Activated naive CD8-positive, alpha-beta T cell (primary cell): ENCODE results near the gene SRSF4.
"Not testable (repeated sequence)": the region's sequence is repeated elsewhere in the genome, so short reads cannot be mapped to it uniquely, and the experiment has no call there.

ENCODE experiments used
- H3K27ac Mint-ChIP-seq: one replicate; pipeline ENCODE4 v1.8.0; 2021; ENCODE audit warnings: mixed read lengths
- H3K27me3 Mint-ChIP-seq: one replicate; pipeline ENCODE4 v1.8.0; 2021; ENCODE audit warnings: mixed read lengths
- H3K36me3 Mint-ChIP-seq: one replicate; pipeline ENCODE4 v1.8.0; 2021; ENCODE audit warnings: mixed read lengths
- H3K4me1 Mint-ChIP-seq: one replicate; pipeline ENCODE4 v1.8.0; 2021; ENCODE audit warnings: low read depth, mixed read lengths
- H3K4me3 Mint-ChIP-seq: one replicate; pipeline ENCODE4 v1.8.0; 2021; ENCODE audit warnings: mild to moderate bottlenecking, mixed read lengths
- H3K9me3 Mint-ChIP-seq: one replicate; pipeline ENCODE4 v1.8.0; 2021; ENCODE audit warnings: low read depth, mixed read lengths

SRSF4 gene

DNA sequence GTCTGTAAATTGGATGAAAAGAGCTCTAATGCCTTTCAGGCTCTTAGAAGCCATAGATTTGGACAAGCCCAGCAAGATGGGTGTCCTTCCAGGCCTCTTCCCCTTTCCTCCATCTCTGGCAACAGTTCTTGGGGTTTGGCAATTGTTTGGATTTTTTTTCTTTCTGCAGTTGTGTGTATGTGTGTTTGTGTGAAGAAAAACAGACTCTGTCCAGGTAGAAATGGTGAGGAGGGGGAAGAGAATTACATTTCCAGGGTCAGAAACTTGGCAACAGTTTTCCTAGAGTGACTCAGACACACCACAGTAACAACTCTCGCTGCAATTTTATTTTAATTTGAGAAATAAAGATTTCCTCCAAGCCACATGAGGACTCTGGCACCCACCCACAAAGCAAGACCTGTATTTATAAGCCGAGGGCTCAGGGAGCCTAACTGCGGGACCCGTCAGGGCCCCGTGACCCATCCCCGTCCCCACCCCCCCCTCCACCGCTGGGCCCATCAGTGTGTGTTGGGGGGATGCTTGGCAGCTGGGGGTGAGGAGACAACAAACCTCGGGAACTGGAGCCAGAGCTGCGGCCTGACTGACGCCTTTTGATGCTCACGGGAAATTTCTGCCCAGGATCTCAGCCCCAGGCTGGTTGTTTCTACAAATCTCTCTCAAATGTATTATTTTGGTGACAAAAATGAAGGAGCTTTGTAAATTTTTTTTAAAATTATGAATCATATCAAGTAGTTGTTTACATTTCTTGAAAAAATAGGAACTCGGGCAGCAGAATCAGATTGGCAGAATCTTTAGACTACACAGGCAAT is 62.4 kb downstream of the SRSF4 start:
- H3K27ac Mint-ChIP-seq: no peak overlapping the region
- H3K36me3 Mint-ChIP-seq: peaks cover 9% of the 10 kb centered on the region

DNA sequence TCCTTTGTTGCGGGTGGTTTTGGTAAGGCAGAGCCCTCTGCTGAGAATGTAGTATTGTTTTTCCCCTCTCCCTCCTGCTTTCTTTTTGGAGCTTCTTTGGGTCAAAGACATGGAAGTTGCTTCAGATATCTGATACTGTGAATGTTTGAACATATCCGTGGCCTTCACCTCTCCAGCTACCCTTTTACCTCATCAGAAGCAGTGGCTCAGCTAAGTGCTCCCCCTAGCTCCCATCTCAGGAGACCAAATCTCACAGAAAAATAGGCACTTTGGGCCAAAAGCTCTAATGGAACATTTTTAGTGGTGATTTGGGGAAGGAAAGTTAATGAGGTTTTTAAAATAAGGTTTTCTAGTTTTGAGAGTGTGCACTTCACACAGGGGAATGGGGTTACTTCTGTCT is 64.3 kb downstream of the SRSF4 start:
- Mint-ChIP-seq H3K27ac (no peak overlapping the region), H3K4me1 (peaks cover 2% of the 10 kb centered on the region), H3K27me3 (no peaks in the 10 kb centered on the region), H3K4me3 (no peak overlapping the region), H3K9me3 (no peaks in the 10 kb centered on the region), H3K36me3 (peaks cover 9% of the 10 kb centered on the region)

More for the DNA sequence above, 62.4 kb downstream of the SRSF4 start:
- Mint-ChIP-seq H3K4me3 (no peak overlapping the region), H3K9me3 (no peaks in the 10 kb centered on the region), H3K27me3 (no peaks in the 10 kb centered on the region), H3K4me1 (no peaks in the 10 kb centered on the region)

DNA sequence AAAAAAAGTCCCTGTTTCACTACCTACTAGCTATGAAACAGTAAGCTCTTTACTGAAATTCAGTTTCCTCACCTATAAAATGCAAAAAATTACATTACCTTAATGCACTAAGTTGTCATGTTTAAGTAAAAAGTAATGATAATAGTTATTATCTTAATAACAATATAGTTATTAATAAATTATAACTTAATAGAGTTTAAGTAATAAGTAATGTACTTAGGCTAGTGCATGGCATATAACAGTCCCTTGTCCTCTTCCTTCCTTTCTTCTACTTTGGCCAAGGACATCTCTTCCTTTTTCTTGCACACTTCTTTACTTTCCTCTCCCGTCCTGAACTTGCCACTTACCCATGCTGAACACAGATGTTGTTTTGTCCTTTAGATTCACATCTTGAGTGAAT is 67.0 kb downstream of the SRSF4 start:
- peaks cover 12% of the 10 kb centered on the region for H3K36me3 Mint-ChIP-seq

DNA sequence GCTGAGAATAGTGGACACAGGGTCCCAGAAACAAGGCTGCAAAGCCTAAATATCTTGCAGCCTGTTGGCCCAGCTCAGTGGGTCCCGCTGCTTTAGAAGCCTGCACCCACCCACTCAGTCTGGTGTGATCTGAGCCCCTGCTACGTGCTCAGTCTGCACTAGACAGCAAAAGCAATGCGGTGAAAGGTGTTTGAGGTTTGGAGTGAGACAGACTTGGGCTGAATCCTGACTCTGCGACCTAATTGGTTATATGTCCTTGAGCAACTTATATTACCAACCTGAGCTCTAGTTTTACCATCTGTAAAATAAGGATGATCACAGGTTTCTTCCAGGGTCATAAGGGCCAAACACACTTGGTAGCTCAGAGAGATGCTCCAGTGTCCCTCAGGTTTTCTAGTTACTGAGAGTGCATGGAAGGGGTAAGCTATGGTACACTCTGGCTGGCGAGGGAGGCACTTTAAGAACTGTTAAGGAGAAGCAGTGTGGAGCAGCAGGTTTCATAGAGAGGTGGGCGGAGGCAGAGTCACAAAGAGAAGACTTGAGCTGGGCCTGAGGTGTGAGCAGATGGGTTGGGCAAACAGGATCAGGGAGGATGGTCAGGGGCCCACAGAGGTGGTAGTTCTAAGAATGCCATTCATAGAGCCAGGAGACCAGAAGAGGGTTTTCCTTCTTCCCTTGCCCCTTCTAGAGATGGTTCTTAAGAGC is 68.1 kb downstream of the SRSF4 start:
- Mint-ChIP-seq H3K4me3 (no peak overlapping the region), H3K27ac (no peak overlapping the region)

More for the DNA sequence above, 67.0 kb downstream of the SRSF4 start:
- Mint-ChIP-seq H3K27ac (no peak overlapping the region), H3K4me3 (no peak overlapping the region), H3K9me3 (no peaks in the 10 kb centered on the region), H3K4me1 (peaks cover 2% of the 10 kb centered on the region), H3K27me3 (no peaks in the 10 kb centered on the region)

DNA sequence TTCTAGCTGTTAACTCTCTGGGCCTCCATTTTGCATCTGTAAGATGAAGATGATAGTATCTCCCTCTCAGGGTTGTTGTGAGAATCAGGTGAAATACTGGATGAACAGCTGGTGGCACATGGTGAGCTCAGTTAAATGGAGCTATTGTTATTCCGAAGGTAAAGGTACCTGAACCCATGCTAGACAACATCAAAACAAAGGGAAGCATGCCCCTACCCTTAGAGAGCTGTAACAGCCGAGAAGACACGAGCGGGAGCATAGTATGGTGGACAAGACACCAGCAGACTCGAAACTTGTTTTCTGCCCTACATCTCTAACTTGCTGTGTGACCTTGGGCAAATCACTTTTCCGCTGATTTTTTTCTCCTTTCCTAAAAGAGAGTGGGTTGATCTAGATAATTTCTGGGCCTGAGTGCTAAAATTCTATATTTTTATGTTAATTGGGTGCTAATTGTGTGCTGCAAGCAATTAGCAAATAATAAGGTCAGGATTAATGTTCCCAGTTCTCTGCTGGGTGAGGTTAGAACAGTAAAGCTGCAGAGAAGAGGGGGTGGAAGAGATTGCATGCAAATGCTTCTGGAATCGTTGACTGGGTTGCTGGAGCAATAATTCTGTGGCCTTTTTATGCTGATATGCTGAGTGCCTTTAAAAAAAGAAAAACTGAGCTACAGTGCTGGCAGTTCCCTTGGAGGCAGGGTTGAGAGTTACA is 68.8 kb downstream of the SRSF4 start:
- Mint-ChIP-seq H3K9me3 (no peaks in the 10 kb centered on the region), H3K4me3 (no peak overlapping the region), H3K36me3 (peaks cover 10% of the 10 kb centered on the region), H3K27me3 (no peaks in the 10 kb centered on the region), H3K27ac (no peak overlapping the region), H3K4me1 (peaks cover 2% of the 10 kb centered on the region)

More for the DNA sequence above, 68.1 kb downstream of the SRSF4 start:
- peaks cover 10% of the 10 kb centered on the region for H3K36me3 Mint-ChIP-seq
- no peaks in the 10 kb centered on the region for H3K9me3 Mint-ChIP-seq
- H3K27me3 Mint-ChIP-seq: no peaks in the 10 kb centered on the region
- H3K4me1 Mint-ChIP-seq: peaks cover 2% of the 10 kb centered on the region

DNA sequence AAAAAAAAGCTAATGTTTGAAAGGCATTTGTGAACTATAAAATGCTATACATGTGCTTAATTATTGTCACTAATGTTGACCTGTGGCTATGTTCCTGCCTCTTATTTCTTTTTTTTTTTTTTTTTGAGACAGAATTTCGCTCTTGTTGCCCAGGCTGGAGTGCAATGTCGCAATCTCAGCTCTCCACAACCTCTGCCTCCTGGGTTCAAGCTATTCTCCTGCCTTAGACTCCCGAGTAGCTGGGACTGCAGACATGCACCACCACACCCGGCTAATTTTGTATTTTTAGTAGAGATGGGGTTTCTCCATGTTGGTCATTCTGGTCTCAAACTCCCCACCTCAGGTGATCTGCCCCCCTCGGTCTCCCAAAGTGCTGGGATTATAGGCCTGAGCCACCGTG is 73.7 kb downstream of the SRSF4 start:
- H3K4me1 Mint-ChIP-seq, H3K27me3 Mint-ChIP-seq, H3K9me3 Mint-ChIP-seq, H3K27ac Mint-ChIP-seq, H3K36me3 Mint-ChIP-seq, H3K4me3 Mint-ChIP-seq: not testable (repeated sequence)

DNA sequence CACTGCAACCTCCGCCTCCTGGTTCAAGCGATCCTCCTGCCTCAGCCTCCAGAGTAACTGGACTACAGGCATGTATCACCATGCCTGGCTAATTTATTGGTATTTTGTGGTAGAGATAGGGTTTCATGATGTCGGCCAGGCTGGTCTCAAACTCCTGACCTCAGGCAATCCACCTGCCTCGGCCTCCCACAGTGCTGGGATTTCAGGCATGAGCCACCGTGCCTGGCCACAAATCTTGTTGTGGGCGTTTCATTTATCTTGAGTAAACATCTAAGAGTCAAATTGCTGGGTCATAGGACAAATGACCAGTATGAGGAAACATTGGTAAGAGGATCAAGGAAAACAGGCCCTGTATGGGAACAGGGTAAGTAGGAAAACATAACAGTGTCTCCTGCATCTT is 75.9 kb downstream of the SRSF4 start:
- Mint-ChIP-seq H3K4me3 (no peak overlapping the region), H3K9me3 (no peaks in the 10 kb centered on the region), H3K36me3 (peaks cover 4% of the 10 kb centered on the region), H3K27me3 (no peaks in the 10 kb centered on the region), H3K27ac (no peak overlapping the region), H3K4me1 (no peaks in the 10 kb centered on the region)

DNA sequence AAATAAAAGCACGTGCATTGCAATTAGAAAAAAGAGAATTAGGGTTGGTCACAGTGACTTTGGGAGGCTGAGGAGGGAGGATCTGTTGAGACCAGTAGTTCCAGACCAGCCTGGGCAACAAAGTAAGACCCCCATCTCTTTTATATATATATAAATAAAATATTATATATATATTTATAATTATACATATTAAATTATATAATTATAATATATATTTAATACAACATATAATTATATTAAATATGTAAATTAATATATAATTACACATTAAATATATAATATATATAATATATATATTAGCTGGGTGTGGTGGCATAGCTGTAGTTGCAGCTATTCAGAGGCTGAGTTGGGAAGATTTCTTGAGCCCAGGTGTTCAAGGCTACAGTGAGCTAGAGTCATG is 81.2 kb downstream of the SRSF4 start:
- Mint-ChIP-seq H3K4me3 (no peak overlapping the region), H3K27me3 (no peaks in the 10 kb centered on the region), H3K27ac (no peak overlapping the region), H3K36me3 (peaks cover 11% of the 10 kb centered on the region), H3K9me3 (no peaks in the 10 kb centered on the region), H3K4me1 (peaks cover 2% of the 10 kb centered on the region)

DNA sequence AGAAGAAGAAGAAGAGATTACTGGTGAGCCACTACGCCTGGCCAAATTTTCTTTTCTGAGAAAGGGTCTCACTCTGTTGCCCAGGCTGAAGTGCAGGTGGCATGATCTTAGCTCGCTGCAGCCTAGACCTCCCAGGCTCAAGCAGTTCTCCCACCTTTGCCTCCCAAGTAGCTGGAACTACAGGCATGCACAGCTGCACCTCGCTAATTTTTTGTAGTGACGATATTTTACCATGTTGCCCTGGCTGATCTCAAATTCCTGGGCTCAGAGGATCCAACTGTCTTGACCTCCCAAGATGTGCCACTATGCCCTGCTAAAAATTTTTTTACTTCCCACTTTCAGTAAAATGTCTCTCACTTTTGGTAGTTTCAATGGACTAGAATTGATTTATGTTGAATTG is 82.4 kb downstream of the SRSF4 start:
- peaks cover 2% of the 10 kb centered on the region for H3K4me1 Mint-ChIP-seq
- no peaks in the 10 kb centered on the region for H3K9me3 Mint-ChIP-seq
- H3K4me3 Mint-ChIP-seq: no peak overlapping the region
- no peaks in the 10 kb centered on the region for H3K27me3 Mint-ChIP-seq
- peaks cover 11% of the 10 kb centered on the region for H3K36me3 Mint-ChIP-seq
- no peak overlapping the region for H3K27ac Mint-ChIP-seq
